Kidney (tissue), 14 donors: ENCODE measurements around the gene MYO10. TPM values are rescaled to one million over a fixed set of nuclear protein-coding genes. Genes with fewer than 3 reads are reported as not detected.

ENCODE experiments used
- DNase-seq, 5 donors: peaks; one replicate each; pipeline ENCODE4 v3.0.0-alpha.2; 2013 to 2020
- FAIRE-seq: peaks from 2 replicates; lab custom pipeline; 2012; peaks lifted over from hg19 to GRCh38; lab: Jason Lieb, UNC
- H3K27ac ChIP-seq, 2 donors: one replicate each; pipeline ENCODE4 v1.7.0; 2013; ENCODE audit warnings: low read depth in 2 of 2, low read length in 2 of 2, inconsistent platforms in 1 of 2
- H3K27me3 ChIP-seq: one replicate; pipeline ENCODE4 v1.7.1; 2013; ENCODE audit warnings: low read length, inconsistent platforms; ENCODE audit not compliant: control insufficient read depth, insufficient read depth
- H3K36me3 ChIP-seq, 3 donors: one replicate each; pipeline versions ENCODE4 v1.7.0 to v1.7.1; 2013; ENCODE audit warnings: low read length in 3 of 3, control low read depth in 1 of 3, inconsistent platforms in 1 of 3; ENCODE audit not compliant: insufficient read depth in 3 of 3, control insufficient read depth in 2 of 3
- H3K4me1 ChIP-seq, 3 donors: one replicate each; pipeline versions ENCODE4 v1.7.0 to v1.7.1; 2013; ENCODE audit warnings: low read length in 3 of 3, inconsistent platforms in 1 of 3, low read depth in 1 of 3; ENCODE audit not compliant: control insufficient read depth in 2 of 3, insufficient read depth in 2 of 3
- H3K4me3 ChIP-seq, 3 donors: one replicate each; pipeline versions ENCODE4 v1.7.0 to v1.8.1; 2013; ENCODE audit warnings: low read length in 3 of 3, control low read depth in 1 of 3, inconsistent platforms in 1 of 3
- H3K9ac ChIP-seq, 3 donors: one replicate each; pipeline versions ENCODE4 v1.7.0 to v1.7.1; 2013; ENCODE audit warnings: low read length in 3 of 3, control low read depth in 1 of 3, inconsistent platforms in 1 of 3
- H3K9me3 ChIP-seq, 3 donors: one replicate each; pipeline versions ENCODE4 v1.7.0 to v1.7.1; 2013; ENCODE audit warnings: low read length in 3 of 3, control low read depth in 1 of 3, inconsistent platforms in 1 of 3; ENCODE audit not compliant: control insufficient read depth in 2 of 3, insufficient read depth in 1 of 3
- intact Hi-C: fragments of 100-400 bp; cut with DNase I; formaldehyde crosslinking; loops from one replicate; pipeline ENCODE4 v1.11.1; 2022
- polyA plus RNA-seq: library from polyadenylated mRNA; stranded (reverse); fragments of 350-450 nt; fragmentation: Illumina TruSeq; extraction: RNeasy Lipid Tissue Mini Kit (QIAGEN cat#74804); gene quantifications from one replicate; pipeline ENCODE4 v1.2.3, GENCODE V29; 2014; ENCODE audit warnings: low read depth, low replicate concordance; ENCODE audit not compliant: insufficient read depth
- total RNA-seq: library from RNA; stranded (reverse); fragmentation: NEBNext Ultra II Directional; extraction: Animal tissue kit (Norgen Biotek cat#: 25700); gene quantifications from one replicate; pipeline ENCODE4 v1.2.1, GENCODE V29; 2021
- TF ChIP-seq, protein P1 (sequence below): IDR thresholded peaks from 3 replicates; pipeline ENCODE4 v1.5.1; 2012; ENCODE audit warnings: mild to moderate bottlenecking, moderate library complexity, borderline replicate concordance; ENCODE audit not compliant: insufficient read depth; ENCODE audit errors: extremely low read depth
- donor health status: control.
- donor health status: control.
- donor health status: control.
- donor health status: control.
- donor health status: control.
- donor health status: DM: yes; HTN: yes; CAD: no.
- donor health status: Normal renal cell carcinoma (clear cell type).

The MYO10 gene
- total and polyA plus RNA-seq, 2 donors from 2014 or later = 7.6 to 52.4 TPM

DNA sequence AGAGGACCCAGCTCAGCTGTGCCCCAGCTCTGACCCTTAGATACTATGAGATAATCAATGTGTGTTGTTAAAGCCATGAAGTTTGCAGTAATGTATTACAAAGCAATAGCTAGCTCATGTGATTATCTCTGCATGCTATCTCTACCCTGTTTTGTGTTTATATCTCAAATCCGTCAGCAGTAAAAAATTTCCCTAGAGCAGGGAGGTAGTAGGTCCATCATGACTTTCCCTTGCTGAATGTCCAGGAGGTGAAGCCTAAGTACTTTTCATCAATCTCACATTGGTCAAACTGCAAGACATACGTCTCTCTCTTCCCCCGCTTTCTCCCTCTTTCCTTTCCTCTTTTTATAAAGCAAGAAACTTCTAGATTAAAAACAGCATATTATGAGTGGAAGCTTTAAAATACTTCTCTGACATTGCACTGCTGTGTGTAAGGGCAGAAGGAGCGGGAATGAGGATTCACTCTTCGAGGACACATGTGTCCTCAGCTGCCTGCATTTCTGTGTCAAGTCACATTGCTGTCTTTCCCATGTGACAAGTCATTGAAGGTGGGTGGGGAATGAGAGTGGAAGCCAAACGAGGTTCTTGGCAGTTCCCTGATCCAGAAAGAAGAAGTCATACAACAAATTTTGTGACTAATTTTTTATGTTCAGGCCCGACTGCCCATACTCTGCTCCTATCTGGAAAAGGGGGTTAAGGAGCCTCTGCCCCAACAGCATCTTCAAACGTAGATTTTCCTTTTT is 226.2 kb downstream of the MYO10 start:
- H3K9me3 ChIP-seq = no peaks in the 10 kb centered on the region
- H3K36me3 ChIP-seq = peaks cover 10 to 22% (median 16%) of the 10 kb centered on the region in 3 donors
- intact Hi-C loops = no loop called here
- no peak overlapping the region for H3K27ac ChIP-seq
- no peaks in the 10 kb centered on the region for H3K27me3 ChIP-seq
- FAIRE-seq (no peak), DNase-seq (no peak)
- no peak overlapping the region for H3K9ac ChIP-seq
- peaks cover 0 to 11% (median 4%) of the 10 kb centered on the region in 3 donors for H3K4me1 ChIP-seq
- TF ChIP-seq, protein P1, sequence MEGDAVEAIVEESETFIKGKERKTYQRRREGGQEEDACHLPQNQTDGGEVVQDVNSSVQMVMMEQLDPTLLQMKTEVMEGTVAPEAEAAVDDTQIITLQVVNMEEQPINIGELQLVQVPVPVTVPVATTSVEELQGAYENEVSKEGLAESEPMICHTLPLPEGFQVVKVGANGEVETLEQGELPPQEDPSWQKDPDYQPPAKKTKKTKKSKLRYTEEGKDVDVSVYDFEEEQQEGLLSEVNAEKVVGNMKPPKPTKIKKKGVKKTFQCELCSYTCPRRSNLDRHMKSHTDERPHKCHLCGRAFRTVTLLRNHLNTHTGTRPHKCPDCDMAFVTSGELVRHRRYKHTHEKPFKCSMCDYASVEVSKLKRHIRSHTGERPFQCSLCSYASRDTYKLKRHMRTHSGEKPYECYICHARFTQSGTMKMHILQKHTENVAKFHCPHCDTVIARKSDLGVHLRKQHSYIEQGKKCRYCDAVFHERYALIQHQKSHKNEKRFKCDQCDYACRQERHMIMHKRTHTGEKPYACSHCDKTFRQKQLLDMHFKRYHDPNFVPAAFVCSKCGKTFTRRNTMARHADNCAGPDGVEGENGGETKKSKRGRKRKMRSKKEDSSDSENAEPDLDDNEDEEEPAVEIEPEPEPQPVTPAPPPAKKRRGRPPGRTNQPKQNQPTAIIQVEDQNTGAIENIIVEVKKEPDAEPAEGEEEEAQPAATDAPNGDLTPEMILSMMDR = no peak
- no peak overlapping the region for H3K4me3 ChIP-seq

DNA sequence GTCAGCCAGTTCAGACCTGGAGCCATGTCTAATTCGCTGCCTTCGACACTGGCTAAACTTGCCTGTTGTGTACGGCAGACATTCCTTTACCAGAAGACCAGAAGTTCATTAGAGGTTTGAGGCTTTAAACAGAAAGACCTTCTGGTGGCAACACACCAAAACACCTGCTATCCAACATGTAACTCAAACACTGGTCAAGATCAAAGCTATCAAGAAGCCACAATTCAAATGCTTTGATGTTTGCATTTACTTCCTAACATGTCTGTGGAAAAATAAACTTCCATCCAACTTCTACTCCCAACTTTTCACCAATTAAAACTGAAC is 228.3 kb downstream of the MYO10 start:
- no peaks in the 10 kb centered on the region for H3K27me3 ChIP-seq
- DNase-seq (no peak), FAIRE-seq (no peak)
- no peak overlapping the region for H3K27ac ChIP-seq
- peaks cover 10 to 22% (median 16%) of the 10 kb centered on the region in 3 donors for H3K36me3 ChIP-seq
- H3K4me1 ChIP-seq = peaks cover 0 to 4% (median 2%) of the 10 kb centered on the region in 3 donors
- H3K9ac ChIP-seq = no peak overlapping the region
- TF ChIP-seq, protein P1 = no peak
- H3K4me3 ChIP-seq = no peak overlapping the region
- no peaks in the 10 kb centered on the region for H3K9me3 ChIP-seq
- intact Hi-C loops = no loop called here

DNA sequence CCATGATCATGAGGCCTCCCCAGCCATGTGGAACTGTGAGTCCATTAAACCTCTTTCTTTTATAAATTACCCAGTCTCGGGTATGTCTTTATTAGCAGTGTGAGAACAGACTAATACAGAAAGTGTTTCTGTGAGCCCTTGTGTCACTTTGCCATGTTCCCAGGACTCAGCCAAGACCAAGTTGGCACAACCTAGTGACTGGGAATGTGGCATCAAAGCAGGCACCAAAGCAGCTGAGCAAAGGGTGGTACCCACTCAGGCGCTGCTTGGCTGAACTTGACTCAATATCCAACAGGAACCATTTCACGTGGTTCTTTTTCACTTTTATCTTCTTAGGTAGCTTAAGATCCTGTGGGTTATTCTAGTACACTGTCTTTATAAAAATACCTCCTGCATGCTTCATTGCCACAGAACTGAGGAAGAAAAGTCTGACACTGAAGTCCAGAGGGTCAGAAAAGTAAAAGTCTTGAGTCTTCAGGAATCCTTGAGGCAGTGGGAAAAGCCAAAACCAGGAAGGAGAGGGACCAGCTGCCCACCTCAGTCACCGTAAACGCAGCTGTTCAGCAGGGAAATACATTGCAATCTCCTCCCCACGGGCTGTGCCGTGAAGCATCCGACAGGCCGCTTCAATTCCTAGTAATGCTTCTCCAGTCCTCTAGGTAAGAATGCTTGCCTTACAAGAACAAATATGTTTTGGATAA is 228.8 kb downstream of the MYO10 start:
- no peak overlapping the region for H3K27ac ChIP-seq

More for the DNA sequence above, 228.8 kb downstream of the MYO10 start:
- peaks cover 0 to 4% (median under 1%) of the 10 kb centered on the region in 3 donors for H3K4me1 ChIP-seq
- peaks cover 10 to 25% (median 18%) of the 10 kb centered on the region in 3 donors for H3K36me3 ChIP-seq
- TF ChIP-seq, protein P1 = no peak
- no peaks in the 10 kb centered on the region for H3K9me3 ChIP-seq
- DNase-seq = no peak
- FAIRE-seq = no peak
- no peak overlapping the region for H3K4me3 ChIP-seq
- no peak overlapping the region for H3K9ac ChIP-seq
- intact Hi-C loops = no loop called here
- no peaks in the 10 kb centered on the region for H3K27me3 ChIP-seq
